Keratinocyte (primary cell): ENCODE data around the gene PIM2.

ENCODE experiments used
- EZH2 ChIP-seq: IDR thresholded peaks from one replicate; pipeline ENCODE4 v1.6.1; 2012; ENCODE audit warnings: inconsistent platforms, mild to moderate bottlenecking, low read length, moderate library complexity
- TF ChIP-seq, protein P1 (sequence below), 3 experiments: IDR thresholded peaks in 1 of 3; conservative IDR thresholded peaks in 1 of 3; optimal IDR thresholded peaks in 1 of 3; 2 replicates in 2 of 3; 3 replicates in 1 of 3; pipeline versions ENCODE3 to v1.5.1; 2011; ENCODE audit warnings: low read length in 3 of 3, mild to moderate bottlenecking in 3 of 3, moderate library complexity in 2 of 3, control low read depth in 1 of 3, inconsistent platforms in 1 of 3; ENCODE audit not compliant: insufficient read depth in 2 of 3; ENCODE audit errors: extremely low read depth in 1 of 3

DNA sequence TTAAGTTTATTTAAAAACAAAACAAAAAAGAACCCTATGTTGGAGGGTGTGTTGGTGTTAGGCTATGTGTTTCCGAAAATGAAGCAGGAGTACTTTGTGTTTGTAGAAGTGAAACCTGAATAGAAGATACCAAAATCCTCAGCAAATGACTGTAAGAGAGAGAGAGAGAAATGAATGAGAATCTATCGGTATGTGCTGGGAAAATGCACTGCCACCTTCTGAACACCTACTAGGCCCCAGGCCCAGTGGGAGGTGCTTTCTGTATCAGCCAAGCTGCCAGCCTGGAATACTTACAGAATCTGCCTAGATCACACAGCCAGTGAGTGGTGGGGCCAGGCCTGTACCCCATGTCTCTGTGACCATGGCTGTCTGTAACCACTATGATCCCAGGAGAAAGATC, 14.9 kb upstream of the PIM2 start:
- TF ChIP-seq, protein P1, sequence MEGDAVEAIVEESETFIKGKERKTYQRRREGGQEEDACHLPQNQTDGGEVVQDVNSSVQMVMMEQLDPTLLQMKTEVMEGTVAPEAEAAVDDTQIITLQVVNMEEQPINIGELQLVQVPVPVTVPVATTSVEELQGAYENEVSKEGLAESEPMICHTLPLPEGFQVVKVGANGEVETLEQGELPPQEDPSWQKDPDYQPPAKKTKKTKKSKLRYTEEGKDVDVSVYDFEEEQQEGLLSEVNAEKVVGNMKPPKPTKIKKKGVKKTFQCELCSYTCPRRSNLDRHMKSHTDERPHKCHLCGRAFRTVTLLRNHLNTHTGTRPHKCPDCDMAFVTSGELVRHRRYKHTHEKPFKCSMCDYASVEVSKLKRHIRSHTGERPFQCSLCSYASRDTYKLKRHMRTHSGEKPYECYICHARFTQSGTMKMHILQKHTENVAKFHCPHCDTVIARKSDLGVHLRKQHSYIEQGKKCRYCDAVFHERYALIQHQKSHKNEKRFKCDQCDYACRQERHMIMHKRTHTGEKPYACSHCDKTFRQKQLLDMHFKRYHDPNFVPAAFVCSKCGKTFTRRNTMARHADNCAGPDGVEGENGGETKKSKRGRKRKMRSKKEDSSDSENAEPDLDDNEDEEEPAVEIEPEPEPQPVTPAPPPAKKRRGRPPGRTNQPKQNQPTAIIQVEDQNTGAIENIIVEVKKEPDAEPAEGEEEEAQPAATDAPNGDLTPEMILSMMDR (optimal IDR thresholded peaks at IDR 0.05 in 1 of 3, IDR thresholded peaks at IDR 0.05 in 1 of 3, conservative IDR thresholded peaks at IDR 0.05 in 1 of 3; ENCODE audit: extremely low read depth in 1 of 3, insufficient read depth in 2 of 3, low read length in 3 of 3) = no peak
- no peak for TF ChIP-seq EZH2
